ENCODE data around the gene RPS6KA5.

The RPS6KA5 gene

DNA sequence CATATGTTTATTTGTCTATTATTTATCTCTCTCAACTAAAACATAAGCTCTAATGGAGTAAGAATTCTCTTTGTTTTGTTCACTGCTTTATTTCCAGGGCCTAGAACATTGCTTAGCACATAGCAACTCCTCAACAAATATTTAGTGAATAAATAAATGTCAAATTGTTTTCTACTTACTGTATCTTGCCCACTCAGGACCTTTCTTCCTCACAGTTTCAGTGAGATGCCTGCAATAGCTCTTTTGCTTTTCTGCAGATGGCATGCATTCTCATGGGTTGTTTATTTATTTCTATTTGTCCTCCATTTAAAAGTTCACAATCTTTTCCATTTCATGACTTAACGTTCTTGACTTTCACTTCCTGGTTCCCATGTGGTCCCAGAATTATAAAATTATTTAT lies 149.3 kb downstream of the RPS6KA5 start:
- Histone ChIP-seq H3F3A (ENCODE audit: insufficient read depth, low read length) (no peaks in the 10 kb centered on the region), H2AFZ (ENCODE audit: low read length) (no peak overlapping the region), H3K9me2 (replicated peaks; ENCODE audit: insufficient read depth, low read length) (no peaks in the 10 kb centered on the region), H3K4me2 (ENCODE audit: low read depth, low read length) (no peak overlapping the region), H3K9me3 (replicated peaks; ENCODE audit: insufficient read depth, low read length) (no peaks in the 10 kb centered on the region), H3K27me3 (replicated peaks; ENCODE audit: insufficient read depth, low read length) (no peaks in the 10 kb centered on the region), H3K27ac (ENCODE audit: low read length) (no peak overlapping the region), H3K36me3 (replicated peaks; ENCODE audit: insufficient read depth, low read length) (no peaks in the 10 kb centered on the region), H4K20me1 (ENCODE audit: insufficient read depth, low read length) (no peaks in the 10 kb centered on the region), H3K4me3 (ENCODE audit: low read length) (no peak overlapping the region), H3K4me1 (ENCODE audit: low read length) (no peaks in the 10 kb centered on the region), H3K9ac (ENCODE audit: low read length) (no peak overlapping the region), H3K79me2 (ENCODE audit: low read length) (no peaks in the 10 kb centered on the region)
- no peak for DNase-seq
- TF ChIP-seq, protein P1, sequence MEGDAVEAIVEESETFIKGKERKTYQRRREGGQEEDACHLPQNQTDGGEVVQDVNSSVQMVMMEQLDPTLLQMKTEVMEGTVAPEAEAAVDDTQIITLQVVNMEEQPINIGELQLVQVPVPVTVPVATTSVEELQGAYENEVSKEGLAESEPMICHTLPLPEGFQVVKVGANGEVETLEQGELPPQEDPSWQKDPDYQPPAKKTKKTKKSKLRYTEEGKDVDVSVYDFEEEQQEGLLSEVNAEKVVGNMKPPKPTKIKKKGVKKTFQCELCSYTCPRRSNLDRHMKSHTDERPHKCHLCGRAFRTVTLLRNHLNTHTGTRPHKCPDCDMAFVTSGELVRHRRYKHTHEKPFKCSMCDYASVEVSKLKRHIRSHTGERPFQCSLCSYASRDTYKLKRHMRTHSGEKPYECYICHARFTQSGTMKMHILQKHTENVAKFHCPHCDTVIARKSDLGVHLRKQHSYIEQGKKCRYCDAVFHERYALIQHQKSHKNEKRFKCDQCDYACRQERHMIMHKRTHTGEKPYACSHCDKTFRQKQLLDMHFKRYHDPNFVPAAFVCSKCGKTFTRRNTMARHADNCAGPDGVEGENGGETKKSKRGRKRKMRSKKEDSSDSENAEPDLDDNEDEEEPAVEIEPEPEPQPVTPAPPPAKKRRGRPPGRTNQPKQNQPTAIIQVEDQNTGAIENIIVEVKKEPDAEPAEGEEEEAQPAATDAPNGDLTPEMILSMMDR (IDR thresholded peaks at IDR 0.05; ENCODE audit: low read length): no peak
- TF ChIP-seq EZH2 (optimal IDR thresholded peaks at IDR 0.05; ENCODE audit: low read depth, low read length) (no peak), EZH2phosphoT487 (IDR thresholded peaks at IDR 0.05; ENCODE audit: low read length) (no peak)

DNA sequence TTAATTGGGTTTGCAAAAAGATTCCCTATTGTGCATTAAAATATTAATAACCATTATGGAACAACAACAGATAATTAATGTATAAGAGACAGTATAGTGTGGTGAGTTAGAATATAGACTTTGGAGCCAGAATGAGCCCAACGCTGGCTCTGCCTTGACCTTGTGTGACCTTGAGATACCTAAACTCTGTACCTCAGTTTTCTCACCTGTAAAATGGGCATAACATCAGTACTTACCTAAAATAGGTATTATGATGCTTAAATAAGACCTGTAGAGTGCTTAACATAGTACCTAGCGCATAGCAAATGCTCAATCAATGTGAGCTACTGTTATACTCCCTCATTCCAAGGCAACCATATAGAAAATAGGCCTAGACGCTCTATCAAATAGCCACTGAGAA lies 153.3 kb downstream of the RPS6KA5 start:
- Histone ChIP-seq H3K4me1 (ENCODE audit: low read length) (no peaks in the 10 kb centered on the region), H3K4me3 (ENCODE audit: low read length) (no peak overlapping the region), H3F3A (ENCODE audit: insufficient read depth, low read length) (no peaks in the 10 kb centered on the region), H3K4me2 (ENCODE audit: low read depth, low read length) (no peak overlapping the region), H3K36me3 (replicated peaks; ENCODE audit: insufficient read depth, low read length) (no peaks in the 10 kb centered on the region), H3K27ac (ENCODE audit: low read length) (no peak overlapping the region), H3K79me2 (ENCODE audit: low read length) (no peaks in the 10 kb centered on the region), H4K20me1 (ENCODE audit: insufficient read depth, low read length) (no peaks in the 10 kb centered on the region), H3K9ac (ENCODE audit: low read length) (no peak overlapping the region), H2AFZ (ENCODE audit: low read length) (no peak overlapping the region), H3K9me2 (replicated peaks; ENCODE audit: insufficient read depth, low read length) (no peaks in the 10 kb centered on the region), H3K9me3 (replicated peaks; ENCODE audit: insufficient read depth, low read length) (no peaks in the 10 kb centered on the region), H3K27me3 (replicated peaks; ENCODE audit: insufficient read depth, low read length) (no peaks in the 10 kb centered on the region)
- DNase-seq: no peak
- no peak for TF ChIP-seq EZH2 (optimal IDR thresholded peaks at IDR 0.05; ENCODE audit: low read depth, low read length)
- TF ChIP-seq, protein P1 (IDR thresholded peaks at IDR 0.05; ENCODE audit: low read length): no peak
- TF ChIP-seq EZH2phosphoT487 (IDR thresholded peaks at IDR 0.05; ENCODE audit: low read length): no peak

DNA sequence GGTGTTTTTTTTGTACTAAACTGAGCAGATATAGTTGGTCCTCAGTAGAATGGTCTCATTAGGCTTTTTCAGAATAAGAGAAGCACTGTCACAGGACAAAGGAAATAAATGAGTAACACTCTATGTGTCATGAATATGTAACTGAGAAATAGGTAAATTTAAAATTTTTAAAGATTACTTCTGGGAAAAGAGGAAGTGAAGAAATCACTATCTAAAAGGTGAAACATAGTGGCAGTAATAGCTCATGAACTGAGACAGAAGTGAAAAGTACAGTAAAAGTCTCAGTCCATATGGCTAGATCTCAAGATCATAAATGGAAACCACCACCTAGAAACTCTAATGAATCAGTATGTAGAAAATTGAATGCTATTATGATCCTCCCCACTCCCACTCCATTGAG lies 154.9 kb downstream of the RPS6KA5 start:
- TF ChIP-seq, protein P1 (IDR thresholded peaks at IDR 0.05; ENCODE audit: low read length): no peak
- TF ChIP-seq EZH2 (optimal IDR thresholded peaks at IDR 0.05; ENCODE audit: low read depth, low read length) (no peak), EZH2phosphoT487 (IDR thresholded peaks at IDR 0.05; ENCODE audit: low read length) (no peak)
- no peak for DNase-seq
- no peaks in the 10 kb centered on the region for H3F3A ChIP-seq (ENCODE audit: insufficient read depth, low read length)

More for the DNA sequence above, 154.9 kb downstream of the RPS6KA5 start:
- no peaks in the 10 kb centered on the region for H3K9me2 ChIP-seq (replicated peaks; ENCODE audit: insufficient read depth, low read length)
- no peak overlapping the region for H3K4me3 ChIP-seq (ENCODE audit: low read length)
- H3K27ac ChIP-seq (ENCODE audit: low read length): no peak overlapping the region
- no peak overlapping the region for H3K9ac ChIP-seq (ENCODE audit: low read length)
- no peaks in the 10 kb centered on the region for H3K4me1 ChIP-seq (ENCODE audit: low read length)
- no peaks in the 10 kb centered on the region for H3K36me3 ChIP-seq (replicated peaks; ENCODE audit: insufficient read depth, low read length)
- no peak overlapping the region for H3K4me2 ChIP-seq (ENCODE audit: low read depth, low read length)
- no peak overlapping the region for H2AFZ ChIP-seq (ENCODE audit: low read length)
- H4K20me1 ChIP-seq (ENCODE audit: insufficient read depth, low read length): no peaks in the 10 kb centered on the region
- no peaks in the 10 kb centered on the region for H3K9me3 ChIP-seq (replicated peaks; ENCODE audit: insufficient read depth, low read length)
- no peaks in the 10 kb centered on the region for H3K27me3 ChIP-seq (replicated peaks; ENCODE audit: insufficient read depth, low read length)
- H3K79me2 ChIP-seq (ENCODE audit: low read length): no peaks in the 10 kb centered on the region
